Progenitor cell of endocrine pancreas (in vitro differentiated cells): ENCODE results near the gene GFPT1. TPM values are rescaled to one million over a fixed set of nuclear protein-coding genes. Genes with fewer than 3 reads are reported as not detected.

Experiments
- DNase-seq: peaks from one replicate; pipeline ENCODE4 v3.0.0; 2021; ENCODE audit warnings: low spot score; ENCODE audit not compliant: unreplicated experiment
- H3K27ac Mint-ChIP-seq: 2 replicates; pipeline ENCODE4 v1.8.0; 2021; ENCODE audit warnings: mild to moderate bottlenecking, moderate library complexity, mixed read lengths
- H3K27me3 Mint-ChIP-seq: 2 replicates; pipeline ENCODE4 v1.8.0; 2021; ENCODE audit warnings: mixed read lengths
- H3K36me3 Mint-ChIP-seq: 2 replicates; pipeline ENCODE4 v1.8.0; 2022; ENCODE audit warnings: mixed read lengths; ENCODE audit not compliant: insufficient read depth
- H3K4me1 Mint-ChIP-seq: 2 replicates; pipeline ENCODE4 v1.8.0; 2021; ENCODE audit warnings: low read depth, mixed read lengths
- H3K4me3 Mint-ChIP-seq: 2 replicates; pipeline ENCODE4 v1.8.0; 2021; ENCODE audit warnings: low read depth, mild to moderate bottlenecking, moderate library complexity, mixed read lengths
- H3K9me3 Mint-ChIP-seq: 2 replicates; pipeline ENCODE4 v1.8.0; 2021; ENCODE audit warnings: low read depth, mixed read lengths
- total RNA-seq: library from RNA; stranded (reverse); gene quantifications from 2 replicates; pipeline ENCODE4 v1.2.1, GENCODE V29; 2021
- TF ChIP-seq, protein P1 (sequence below): fragments of 200-600 bp; sonication (generic); IDR thresholded peaks from one replicate; pipeline ENCODE4 v1.5.0; 2021; ENCODE audit warnings: antibody characterized with exemption, mild to moderate bottlenecking; ENCODE audit not compliant: unreplicated experiment

GFPT1 gene
- total RNA-seq, 1 donor from 2014 or later: 51.9 TPM

DNA sequence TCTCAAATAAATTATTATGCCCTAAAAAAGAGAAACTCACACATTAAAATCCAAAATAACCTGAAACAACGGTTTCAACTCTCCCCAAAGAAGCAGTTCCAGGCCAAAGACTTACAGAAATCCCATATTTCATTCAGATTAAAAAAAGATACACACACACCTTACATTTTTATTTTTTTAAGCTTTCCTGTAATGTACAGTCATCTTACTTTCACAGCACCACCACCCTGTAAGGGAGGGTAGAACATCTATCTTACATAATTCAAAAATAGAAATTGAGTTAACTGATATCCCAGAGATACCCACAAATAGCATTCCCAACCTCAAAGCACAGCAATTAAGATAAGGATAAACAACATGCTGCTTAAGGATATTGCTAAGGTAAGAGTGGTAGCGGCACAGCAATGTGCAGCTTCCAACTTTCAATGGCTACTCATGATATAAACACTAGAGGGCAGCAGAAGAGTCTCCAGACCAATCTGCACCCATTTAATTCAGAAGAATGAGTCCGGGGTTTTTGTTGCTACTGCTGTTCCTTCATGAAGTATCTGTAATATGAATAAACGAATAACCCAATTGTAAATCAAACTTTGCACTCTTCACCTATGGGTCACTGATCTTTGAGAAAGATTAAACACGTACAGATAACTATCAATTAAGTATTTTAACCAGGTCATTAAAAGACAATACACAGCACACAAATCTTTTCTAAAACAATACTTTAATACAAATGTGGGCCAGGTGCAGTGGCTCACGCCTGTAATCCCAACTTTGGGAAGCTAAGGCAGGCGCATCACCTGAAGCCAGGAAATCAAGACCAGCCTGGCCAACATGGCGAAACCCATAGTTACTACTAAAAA is 11.3 kb downstream of the GFPT1 start:
- H3K4me1 Mint-ChIP-seq: peaks cover 3% of the 10 kb centered on the region
- H3K9me3 Mint-ChIP-seq: no peaks in the 10 kb centered on the region
- DNase-seq: no peak
- H3K27ac Mint-ChIP-seq: peak overlapping the region; percentile 27
- H3K27me3 Mint-ChIP-seq: no peaks in the 10 kb centered on the region
- no peak overlapping the region for H3K4me3 Mint-ChIP-seq
- TF ChIP-seq, protein P1, sequence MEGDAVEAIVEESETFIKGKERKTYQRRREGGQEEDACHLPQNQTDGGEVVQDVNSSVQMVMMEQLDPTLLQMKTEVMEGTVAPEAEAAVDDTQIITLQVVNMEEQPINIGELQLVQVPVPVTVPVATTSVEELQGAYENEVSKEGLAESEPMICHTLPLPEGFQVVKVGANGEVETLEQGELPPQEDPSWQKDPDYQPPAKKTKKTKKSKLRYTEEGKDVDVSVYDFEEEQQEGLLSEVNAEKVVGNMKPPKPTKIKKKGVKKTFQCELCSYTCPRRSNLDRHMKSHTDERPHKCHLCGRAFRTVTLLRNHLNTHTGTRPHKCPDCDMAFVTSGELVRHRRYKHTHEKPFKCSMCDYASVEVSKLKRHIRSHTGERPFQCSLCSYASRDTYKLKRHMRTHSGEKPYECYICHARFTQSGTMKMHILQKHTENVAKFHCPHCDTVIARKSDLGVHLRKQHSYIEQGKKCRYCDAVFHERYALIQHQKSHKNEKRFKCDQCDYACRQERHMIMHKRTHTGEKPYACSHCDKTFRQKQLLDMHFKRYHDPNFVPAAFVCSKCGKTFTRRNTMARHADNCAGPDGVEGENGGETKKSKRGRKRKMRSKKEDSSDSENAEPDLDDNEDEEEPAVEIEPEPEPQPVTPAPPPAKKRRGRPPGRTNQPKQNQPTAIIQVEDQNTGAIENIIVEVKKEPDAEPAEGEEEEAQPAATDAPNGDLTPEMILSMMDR: peak; percentile 72
- peaks cover 10% of the 10 kb centered on the region for H3K36me3 Mint-ChIP-seq

DNA sequence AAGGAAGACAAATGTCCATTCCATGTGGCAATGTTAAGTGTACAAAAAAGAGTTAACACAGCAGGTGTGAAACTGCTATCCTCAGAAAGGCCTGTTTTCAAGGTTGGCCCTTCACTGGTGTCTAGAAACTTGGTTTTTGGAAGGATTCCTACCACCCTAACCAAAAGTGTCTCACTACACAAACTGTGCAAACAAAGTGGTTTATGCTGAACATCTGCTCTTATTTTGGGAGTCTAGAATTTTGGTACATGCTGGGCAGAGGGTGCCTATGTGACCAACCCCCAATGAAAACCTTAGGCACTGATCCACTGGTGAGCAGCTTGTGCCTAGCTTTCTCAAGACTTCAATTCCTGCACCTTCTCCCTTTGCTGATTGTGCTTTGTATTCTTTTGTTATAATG is 14.3 kb downstream of the GFPT1 start:
- Mint-ChIP-seq H3K27me3 (no peaks in the 10 kb centered on the region), H3K9me3 (no peaks in the 10 kb centered on the region), H3K4me1 (peaks cover 1% of the 10 kb centered on the region), H3K4me3 (no peak overlapping the region), H3K36me3 (peaks cover 23% of the 10 kb centered on the region), H3K27ac (no peak overlapping the region)
- TF ChIP-seq, protein P1: no peak
- no peak for DNase-seq

DNA sequence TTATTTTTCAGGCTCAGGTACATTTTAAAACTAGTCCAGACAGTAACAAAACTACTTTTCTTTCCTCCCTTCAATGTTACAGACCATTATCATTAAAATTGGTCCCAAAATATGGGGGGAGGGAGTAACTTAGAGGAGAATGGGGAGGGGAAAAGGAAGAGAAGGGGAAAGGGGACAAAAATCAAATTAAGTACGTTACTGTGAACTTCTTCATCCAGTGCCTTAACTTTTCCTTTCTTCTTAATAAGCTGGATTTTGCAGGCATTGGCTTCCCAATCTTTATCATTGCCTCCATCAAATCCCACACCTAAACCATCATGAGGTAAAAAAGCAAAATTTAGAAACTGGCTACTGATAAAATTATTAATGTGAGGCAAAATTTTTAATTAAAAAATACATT is 17.2 kb downstream of the GFPT1 start:
- Mint-ChIP-seq H3K27ac (no peak overlapping the region), H3K27me3 (no peaks in the 10 kb centered on the region), H3K4me1 (no peaks in the 10 kb centered on the region), H3K4me3 (no peak overlapping the region), H3K36me3 (peaks cover 35% of the 10 kb centered on the region), H3K9me3 (no peaks in the 10 kb centered on the region)
- DNase-seq: no peak
- TF ChIP-seq, protein P1: no peak

DNA sequence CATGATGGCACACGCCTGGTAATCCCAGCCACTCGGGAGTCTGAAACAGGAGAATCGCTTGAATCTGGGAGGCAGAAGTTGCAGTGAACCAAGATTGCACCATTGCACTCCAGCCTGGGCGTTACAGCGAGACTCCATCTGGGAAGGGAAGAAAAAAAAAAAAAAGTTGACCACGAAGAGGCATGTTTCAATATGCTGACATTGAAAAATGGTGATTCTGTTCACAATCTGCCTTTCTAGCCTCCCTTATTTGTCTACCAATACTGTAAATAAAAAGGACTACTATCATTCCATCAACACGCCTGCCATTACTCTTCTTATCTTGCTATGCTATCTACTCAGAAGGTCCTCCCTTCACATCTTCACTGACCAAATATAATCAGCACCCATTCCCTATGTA is 18.4 kb downstream of the GFPT1 start:
- Mint-ChIP-seq H3K4me3 (no peak overlapping the region), H3K27me3 (no peaks in the 10 kb centered on the region), H3K36me3 (peaks cover 35% of the 10 kb centered on the region), H3K27ac (no peak overlapping the region), H3K4me1 (no peaks in the 10 kb centered on the region), H3K9me3 (no peaks in the 10 kb centered on the region)
- TF ChIP-seq, protein P1: no peak
- DNase-seq: no peak

DNA sequence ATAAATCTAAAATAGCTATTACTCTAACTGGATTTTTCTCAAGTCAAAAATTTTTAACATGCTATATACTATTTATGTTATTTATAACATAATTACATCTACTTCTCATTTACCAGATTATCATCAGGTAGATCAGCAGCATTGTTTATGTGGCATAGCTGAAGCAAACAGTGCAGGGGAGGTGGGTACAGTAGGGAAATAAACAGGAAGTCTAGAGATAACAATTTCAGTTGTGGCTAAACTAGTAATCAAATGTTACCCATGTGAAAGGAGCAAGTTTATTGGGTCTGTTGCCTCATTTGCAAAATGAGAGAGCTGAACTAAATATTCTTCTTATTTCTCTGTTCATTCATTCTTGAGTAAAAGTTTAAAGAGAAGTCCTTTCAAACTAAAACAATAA is 27.7 kb downstream of the GFPT1 start:
- no peak for DNase-seq
- Mint-ChIP-seq H3K27ac (no peak overlapping the region), H3K36me3 (peaks cover 28% of the 10 kb centered on the region)

More for the DNA sequence above, 27.7 kb downstream of the GFPT1 start:
- Mint-ChIP-seq H3K9me3 (no peaks in the 10 kb centered on the region), H3K4me3 (no peak overlapping the region), H3K27me3 (no peaks in the 10 kb centered on the region), H3K4me1 (no peaks in the 10 kb centered on the region)
- TF ChIP-seq, protein P1: no peak
